IMR-90 (cell line): ENCODE measurements around the gene ZFP92. TPM values are rescaled to one million over a fixed set of nuclear protein-coding genes. Genes with fewer than 3 reads are reported as not detected.

Experiments used
- ATAC-seq: fragments of 200-7000 bp; cut with Tn5 transposase; 2 replicates; pipeline ENCODE4 v1.9.1; 2020; ENCODE audit warnings: low read depth, mild to moderate bottlenecking, moderate library complexity
- BruUV-seq: library from RNA; stranded (reverse); fragments of 400-500 nt; replicated peaks from 2 replicates; lab custom pipeline; 2021; lab: Mats Ljungman, UMichigan
- CTCF ChIA-PET: fragments of 300-600 bp; formaldehyde crosslinking; extraction: SDS; loops from one replicate; lab custom pipeline; 2021; ENCODE audit warnings: antibody characterized with exemption; lab: Yijun Ruan, JAX
- POLR2A ChIA-PET: fragments of 300-600 bp; sonication (Branson Sonifier 250); formaldehyde crosslinking; loops from one replicate; lab custom pipeline; 2022; ENCODE audit warnings: antibody characterized with exemption; ENCODE audit not compliant: unreplicated experiment; lab: Charles Lee
- DNase-seq: peaks from one replicate; pipeline ENCODE4 v3.0.0; 2013
- H2AFZ ChIP-seq: replicated peaks from 2 replicates; pipeline ENCODE3; 2013; ENCODE audit warnings: low read length, mild to moderate bottlenecking; ENCODE audit not compliant: poor library complexity
- H2AK5ac ChIP-seq: 2 replicates; pipeline ENCODE4 v1.6.1; 2013; ENCODE audit warnings: low read depth, low read length, inconsistent platforms
- H2AK9ac ChIP-seq: replicated peaks from 2 replicates; pipeline ENCODE3; 2013; ENCODE audit warnings: mild to moderate bottlenecking, low read depth, low read length, moderate library complexity; ENCODE audit not compliant: poor library complexity
- H2BK120ac ChIP-seq: 2 replicates; pipeline ENCODE4 v1.6.1; 2013; ENCODE audit warnings: low read depth, low read length, inconsistent platforms
- H2BK15ac ChIP-seq: 3 replicates; pipeline ENCODE4 v1.6.1; 2013; ENCODE audit warnings: low read depth, low read length, inconsistent platforms
- H2BK20ac ChIP-seq: 2 replicates; pipeline ENCODE4 v1.6.1; 2013; ENCODE audit warnings: low read depth, mild to moderate bottlenecking, inconsistent platforms, low read length, moderate library complexity
- H2BK5ac ChIP-seq: 2 replicates; pipeline ENCODE4 v1.6.1; 2013; ENCODE audit warnings: mild to moderate bottlenecking, low read depth, low read length, inconsistent platforms; ENCODE audit not compliant: poor library complexity, severe bottlenecking
- H3K14ac ChIP-seq: replicated peaks from 2 replicates; pipeline ENCODE4 v1.6.1; 2013; ENCODE audit warnings: low read depth, low read length, inconsistent platforms
- H3K18ac ChIP-seq: 2 replicates; pipeline ENCODE4 v1.6.1; 2013; ENCODE audit warnings: low read depth, low read length, control low read depth
- H3K23ac ChIP-seq: 2 replicates; pipeline ENCODE4 v1.6.1; 2013; ENCODE audit warnings: low read depth, low read length, inconsistent platforms
- H3K27ac ChIP-seq: 2 replicates; pipeline ENCODE4 v1.5.1; 2013; ENCODE audit warnings: mild to moderate bottlenecking, control low read depth, low read length; ENCODE audit not compliant: insufficient read depth
- H3K27me3 ChIP-seq: 2 replicates; pipeline ENCODE4 v1.6.1; 2013; ENCODE audit warnings: low read length; ENCODE audit not compliant: control insufficient read depth, insufficient read depth
- H3K36me3 ChIP-seq: 2 replicates; pipeline ENCODE4 v1.6.1; 2013; ENCODE audit warnings: low read length, mixed read lengths; ENCODE audit not compliant: control insufficient read depth, insufficient read depth
- H3K4ac ChIP-seq: 2 replicates; pipeline ENCODE4 v1.6.1; 2013; ENCODE audit warnings: low read depth, low read length, inconsistent platforms
- H3K4me1 ChIP-seq: 2 replicates; pipeline ENCODE4 v1.6.1; 2013; ENCODE audit warnings: low read length, mixed read lengths; ENCODE audit not compliant: control insufficient read depth, insufficient read depth
- H3K4me2 ChIP-seq: 2 replicates; pipeline ENCODE4 v1.6.1; 2013; ENCODE audit warnings: low read depth, mild to moderate bottlenecking, control low read depth, low read length, moderate library complexity
- H3K4me3 ChIP-seq: 2 replicates; pipeline ENCODE4 v1.5.1; 2013; ENCODE audit warnings: low read depth, mild to moderate bottlenecking, control low read depth, low read length, moderate library complexity; ENCODE audit not compliant: insufficient read depth
- H3K56ac ChIP-seq: 2 replicates; pipeline ENCODE4 v1.6.1; 2013; ENCODE audit warnings: low read length, inconsistent platforms; ENCODE audit not compliant: insufficient read depth; ENCODE audit errors: extremely low read depth
- H3K79me1 ChIP-seq, 2 experiments: 2 replicates each; pipeline ENCODE4 v1.6.1; 2013; ENCODE audit warnings: low read length in 2 of 2, inconsistent platforms in 1 of 2, low read depth in 1 of 2
- H3K9ac ChIP-seq: 2 replicates; pipeline ENCODE4 v1.6.1; 2013; ENCODE audit warnings: low read depth, low read length, control low read depth
- H3K9me1 ChIP-seq: 2 replicates; pipeline ENCODE4 v1.6.1; 2013; ENCODE audit warnings: low read length, inconsistent platforms; ENCODE audit not compliant: insufficient read depth
- H3K9me3 ChIP-seq: 2 replicates; pipeline ENCODE4 v1.6.1; 2013; ENCODE audit warnings: low read length; ENCODE audit not compliant: control insufficient read depth, insufficient read depth
- H4K20me1 ChIP-seq: 2 replicates; pipeline ENCODE4 v1.6.1; 2013; ENCODE audit warnings: low read length, inconsistent platforms; ENCODE audit not compliant: insufficient read depth
- H4K5ac ChIP-seq: 2 replicates; pipeline ENCODE4 v1.6.1; 2013; ENCODE audit warnings: mild to moderate bottlenecking, low read depth, low read length, control low read depth
- H4K8ac ChIP-seq, 2 experiments: 2 replicates each; pipeline ENCODE4 v1.6.1; 2013; ENCODE audit warnings: low read depth in 2 of 2, low read length in 2 of 2, control low read depth in 1 of 2, inconsistent platforms in 1 of 2
- H4K91ac ChIP-seq: 2 replicates; pipeline ENCODE4 v1.6.1; 2013; ENCODE audit warnings: low read depth, low read length, inconsistent platforms; ENCODE audit not compliant: insufficient read depth
- BHLHE40 ChIP-seq: fragments of 150-350 bp; IDR thresholded peaks from 2 replicates; pipeline ENCODE4 v1.6.1; 2016; ENCODE audit warnings: mild to moderate bottlenecking, low read depth, low read length
- CEBPB ChIP-seq: IDR thresholded peaks from 2 replicates; pipeline ENCODE4 v1.6.1; 2012; ENCODE audit warnings: low read depth, low read length, improper control_type of control experiment
- CHD1 ChIP-seq: IDR thresholded peaks from 2 replicates; pipeline ENCODE4 v1.6.1; 2012; ENCODE audit warnings: low read depth, low read length, improper control_type of control experiment
- CTCF ChIP-seq: conservative IDR thresholded peaks from 2 replicates; pipeline ENCODE4 v1.5.1; 2012; ENCODE audit warnings: mild to moderate bottlenecking, low read depth, low read length, improper control_type of control experiment
- ELK1 ChIP-seq: fragments of 150-350 bp; IDR thresholded peaks from 2 replicates; pipeline ENCODE4 v1.6.1; 2016; ENCODE audit warnings: low read depth, mild to moderate bottlenecking, low read length, moderate library complexity, borderline replicate concordance
- FOS ChIP-seq: fragments of 150-350 bp; IDR thresholded peaks from 2 replicates; pipeline ENCODE4 v1.6.1; 2016; ENCODE audit warnings: low read depth, low read length
- MAFK ChIP-seq: IDR thresholded peaks from 2 replicates; pipeline ENCODE4 v1.6.1; 2012; ENCODE audit warnings: low read depth, low read length, improper control_type of control experiment
- MAZ ChIP-seq: IDR thresholded peaks from 2 replicates; pipeline ENCODE4 v1.6.1; 2012; ENCODE audit warnings: low read depth, mild to moderate bottlenecking, low read length, improper control_type of control experiment, moderate library complexity, borderline replicate concordance
- MXI1 ChIP-seq: IDR thresholded peaks from 2 replicates; pipeline ENCODE4 v1.6.1; 2012; ENCODE audit warnings: low read depth, mild to moderate bottlenecking, low read length, moderate library complexity, borderline replicate concordance
- NFE2L2 ChIP-seq: fragments of 150-350 bp; IDR thresholded peaks from 2 replicates; pipeline ENCODE4 v1.6.1; 2016; ENCODE audit warnings: low read depth, mild to moderate bottlenecking, low read length
- POLR2A ChIP-seq: IDR thresholded peaks from 2 replicates; pipeline ENCODE4 v1.6.1; 2012; ENCODE audit warnings: mild to moderate bottlenecking, low read depth, low read length
- RAD21 ChIP-seq: IDR thresholded peaks from 2 replicates; pipeline ENCODE4 v1.6.1; 2012; ENCODE audit warnings: low read length, improper control_type of control experiment
- RCOR1 ChIP-seq: IDR thresholded peaks from 2 replicates; pipeline ENCODE4 v1.6.1; 2012; ENCODE audit warnings: mild to moderate bottlenecking, low read length, improper control_type of control experiment; ENCODE audit not compliant: insufficient replicate concordance
- RFX5 ChIP-seq: IDR thresholded peaks from 2 replicates; pipeline ENCODE4 v1.8.0; 2012; ENCODE audit warnings: low read depth, mild to moderate bottlenecking, low read length, moderate library complexity
- SMC3 ChIP-seq: fragments of 150-350 bp; IDR thresholded peaks from 2 replicates; pipeline ENCODE4 v1.6.1; 2016; ENCODE audit warnings: low read depth, mild to moderate bottlenecking, antibody characterized with exemption, low read length, moderate library complexity
- USF2 ChIP-seq: fragments of 150-350 bp; IDR thresholded peaks from 2 replicates; pipeline ENCODE4 v1.6.1; 2017; ENCODE audit warnings: mild to moderate bottlenecking, antibody characterized with exemption, low read length, low read depth
- WGBS, 2 experiments: methylation state at CpG; one replicate each; pipeline versions ENCODE4 v1.1.5 to v1.1.7; 2013; ENCODE audit warnings: missing lambda C conversion rate in 2 of 2; ENCODE audit not compliant: insufficient read length in 1 of 2; ENCODE audit errors: extremely low coverage in 2 of 2; 5-methylcytosine and 5-hydroxymethylcytosine counted together
- dilution Hi-C: fragments of 300-500 bp; cut with HindIII; formaldehyde crosslinking; loops from one replicate; pipeline ENCODE4 v1.14.3; 2018; ENCODE audit warnings: low sequenced_read_pairs; ENCODE audit not compliant: unreplicated experiment
- in situ Hi-C: fragments of 300-500 bp; cut with MboI; formaldehyde crosslinking; loops from 3 replicates; pipeline ENCODE4 v1.14.3; 2019; ENCODE audit warnings: low sequenced_read_pairs, inconsistent platforms, mixed read lengths
- intact Hi-C: fragments of 100-400 bp; cut with micrococcal nuclease; formaldehyde crosslinking; loops from 2 replicates; pipeline ENCODE4 v1.10.0; 2022
- polyA plus RNA-seq, 3 experiments: library from polyadenylated mRNA; depleted of rRNA; stranded (reverse); fragments of >200 nt; gene quantifications; 2 replicates each; pipeline ENCODE4 v1.2.3, GENCODE V29; 2012; ENCODE audit warnings: low replicate concordance in 1 of 3
- total RNA-seq: library from RNA; depleted of rRNA; stranded (reverse); fragments of >200 nt; gene quantifications from 2 replicates; pipeline ENCODE4 v1.2.3, GENCODE V29; 2012

ZFP92 gene
- total and polyA plus RNA-seq, 2 of the 4 experiments (the other 2 are of a cell fraction) = under 0.01 to 0.03 TPM

GRCh38 chrX:153380691-153381090 lies 30.6 kb upstream of the ZFP92 start:
- ATAC-seq (no peak), DNase-seq (no peak)
- Histone ChIP-seq H2BK15ac (no peak overlapping the region), H3K14ac (no peak overlapping the region), H2BK5ac (no peak overlapping the region), H3K4me3 (no peak overlapping the region), H4K8ac (no peak overlapping the region), H2BK20ac (no peak overlapping the region), H3K23ac (no peak overlapping the region), H2AK5ac (no peak overlapping the region), H4K91ac (no peak overlapping the region), H2BK120ac (no peak overlapping the region), H2AK9ac (no peak overlapping the region), H3K27ac (no peak overlapping the region), H3K4ac (no peak overlapping the region), H3K36me3 (no peaks in the 10 kb centered on the region), H3K18ac (no peak overlapping the region), H3K9ac (no peak overlapping the region), H3K9me1 (no peaks in the 10 kb centered on the region), H3K27me3 (peaks cover 2% of the 10 kb centered on the region), H3K79me1 (no peaks in the 10 kb centered on the region), H2AFZ (no peak overlapping the region), H3K56ac (no peak overlapping the region), H3K9me3 (no peaks in the 10 kb centered on the region; the same call in 1 of the 2 replicates), H3K4me2 (no peak overlapping the region), H3K4me1 (peaks cover 2% of the 10 kb centered on the region; the same call in 1 of the 2 replicates), H4K20me1 (no peaks in the 10 kb centered on the region), H4K5ac (no peak overlapping the region)
- dilution Hi-C loops (no loop called here), in situ Hi-C loops (no loop called here), intact Hi-C loops (no loop called here)
- POLR2A ChIA-PET = no interaction called here
- no peak for TF ChIP-seq CHD1
- TF ChIP-seq MAFK = no peak
- TF ChIP-seq MXI1 = no peak
- no peak for TF ChIP-seq NFE2L2
- no peak for TF ChIP-seq RCOR1
- TF ChIP-seq POLR2A = no peak
- no peak for TF ChIP-seq SMC3
- TF ChIP-seq CTCF = no peak
- no peak for TF ChIP-seq BHLHE40
- TF ChIP-seq RAD21 = no peak
- no peak for TF ChIP-seq ELK1
- TF ChIP-seq USF2 = no peak
- no peak for TF ChIP-seq FOS
- no peak for TF ChIP-seq CEBPB
- TF ChIP-seq MAZ = no peak
- no peak for TF ChIP-seq RFX5
- BruUV-seq = no TSS peak
- CTCF ChIA-PET = no interaction called here
- 54% methylated on average over 3 of the region's 9 CpGs; no CpG with 5 or more reads in 1 of the 2 experiments for WGBS, 2 experiments
